ENCODE data around the gene ANKLE1.

GRCh38 chr19:17306285-17306714, 24.6 kb downstream of the ANKLE1 start:
- TF ChIP-seq POLR2AphosphoS5 (IDR thresholded peaks at IDR 0.05; ENCODE audit: low read depth, low read length) = no peak
- TF ChIP-seq TAF1 (IDR thresholded peaks at IDR 0.05; ENCODE audit: borderline replicate concordance, insufficient read depth, low read length) = no peak
- no peak for TF ChIP-seq SIN3A (IDR thresholded peaks at IDR 0.05; ENCODE audit: borderline replicate concordance, insufficient read depth, low read length)
